ENCODE data around the gene COL23A1. TPM values are rescaled to one million over a fixed set of nuclear protein-coding genes. Genes with fewer than 3 reads are reported as not detected.

Gene COL23A1
- total and polyA plus RNA-seq, 2 of the 8 experiments (the other 6 are each of a cell fraction or from before 2014, with no cell fraction given): 3.1 to 4.7 TPM

- no peaks in the 10 kb centered on the region for H3K27me3 ChIP-seq (replicated peaks in 1 of 4; ENCODE audit: control insufficient read depth in 3 of 4, extremely low read depth in 1 of 4, insufficient read depth in 3 of 4, low read length in 3 of 4)
- H3K9ac ChIP-seq (replicated peaks in 1 of 4; ENCODE audit: extremely low read depth in 1 of 4, low read depth in 3 of 4, low read length in 3 of 4): no peak overlapping the region
- no peak overlapping the region for H2BK12ac ChIP-seq (ENCODE audit: low read depth, low read length)
- FAIRE-seq (no peak), DNase-seq (ENCODE audit: low read depth in 1 of 2, low spot score in 2 of 2) (no peak)
- H4K5ac ChIP-seq (ENCODE audit: insufficient read length, low read depth, low read length): no peak overlapping the region
- H3K18ac ChIP-seq (ENCODE audit: extremely low read depth, low read length): no peak overlapping the region
- 89% methylated on average over 4 of the region's 4 CpGs; no CpG with 5 or more reads in 1 of the 2 experiments for WGBS, 2 experiments (ENCODE audit: extremely low coverage in 1 of 2, insufficient coverage in 1 of 2, insufficient read length in 1 of 2, insufficient replicate concordance in 2 of 2, low coverage in 1 of 2, low lambda C conversion rate in 2 of 2, missing lambda C conversion rate in 1 of 2)
- H2BK120ac ChIP-seq (replicated peaks; ENCODE audit: low read depth, low read length): no peak overlapping the region
- H4K91ac ChIP-seq (replicated peaks; ENCODE audit: insufficient read length, low read length): no peak overlapping the region
- H2BK5ac ChIP-seq (ENCODE audit: low read depth, low read length): no peak overlapping the region
- H3K36me3 ChIP-seq (ENCODE audit: control insufficient read depth in 2 of 4, insufficient read depth in 4 of 4, low read length in 3 of 4): no peaks in the 10 kb centered on the region
- no peak overlapping the region for H4K8ac ChIP-seq (ENCODE audit: extremely low read depth, insufficient read depth, low read length)
- H2AK5ac ChIP-seq (ENCODE audit: low read depth, low read length): no peak overlapping the region
- H2BK15ac ChIP-seq (ENCODE audit: low read length): no peak overlapping the region
- H3K4me3 ChIP-seq (ENCODE audit: extremely low read depth in 1 of 4, insufficient read depth in 2 of 4, low read depth in 3 of 4, low read length in 4 of 4): no peak overlapping the region
- H3K23ac ChIP-seq (ENCODE audit: insufficient read length): no peak overlapping the region
- TF ChIP-seq SP1 (IDR thresholded peaks at IDR 0.05; ENCODE audit: low read depth, low read length): no peak
- no peaks in the 10 kb centered on the region for H3K9me3 ChIP-seq (ENCODE audit: insufficient read depth in 2 of 2, low read depth in 1 of 2, low read length in 1 of 2)
- H3K27ac ChIP-seq (ENCODE audit: low read depth, low read length): no peak overlapping the region
- ChIA-PET POLR2A (ENCODE audit: partially characterized antibody) (interaction anchor here (1.1 to 21.6 kb wide), 3 partner anchors 8 to 26 kb away, joined by 3 to 507 read pairs (median 3); partner anchors contain the start of gene HNRNPAB), CTCF (ENCODE audit: partially characterized antibody) (interaction anchor here (1.1 to 1.2 kb wide), 3 partner anchors 12 to 146 kb away, joined by 3 to 5 read pairs (median 3); no protein-coding TSS in a partner anchor)
- peaks cover under 1% of the 10 kb centered on the region; the same call in 1 of the 2 replicates for H3K79me1 ChIP-seq (ENCODE audit: low read depth, low read length)
- no peak overlapping the region for H3K14ac ChIP-seq (ENCODE audit: insufficient read length)
- no peak overlapping the region for H3K4me2 ChIP-seq (ENCODE audit: insufficient read depth in 1 of 2, low read depth in 2 of 2, low read length in 2 of 2)
- H3K4me1 ChIP-seq (replicated peaks in 1 of 4; ENCODE audit: control insufficient read depth in 3 of 4, insufficient read depth in 4 of 4, low read length in 3 of 4): peaks cover 0 to 12% (median 4%) of the 10 kb centered on the region in 4 experiments; a peak in 5 of 7 replicates
- H3K4ac ChIP-seq (replicated peaks; ENCODE audit: insufficient read length, low read depth, low read length): no peak overlapping the region
- H4K20me1 ChIP-seq (replicated peaks in 1 of 2; ENCODE audit: control insufficient read depth in 1 of 2, insufficient read depth in 2 of 2, low read length in 2 of 2): no peaks in the 10 kb centered on the region
- H3K56ac ChIP-seq (replicated peaks; ENCODE audit: insufficient read length, low read depth, low read length): no peak overlapping the region
- peaks cover 5% of the 10 kb centered on the region; the same call in 1 of the 2 replicates for H3K23me2 ChIP-seq (ENCODE audit: low read depth, low read length)
- H3K79me2 ChIP-seq (ENCODE audit: control insufficient read depth in 1 of 2, insufficient read depth in 2 of 2, low read length in 2 of 2): peaks cover 0 to under 1% of the 10 kb centered on the region in 2 experiments; a peak in 1 of 4 replicates
- no peak overlapping the region for H2AFZ ChIP-seq (ENCODE audit: low read length)
- no peak overlapping the region for H2BK20ac ChIP-seq (ENCODE audit: low read length)
Measured at GRCh38 chr5:178236679-178237078, 353.5 kb downstream of the COL23A1 start.

Measured in H1 (cell line).